ENCODE measurements around the gene S100PBP. TPM values are rescaled to one million over a fixed set of nuclear protein-coding genes. Genes with fewer than 3 reads are reported as not detected.

S100PBP gene
- total and polyA plus RNA-seq, 12 donors: 14.0 to 50.1 (median 32.9) TPM

DNA sequence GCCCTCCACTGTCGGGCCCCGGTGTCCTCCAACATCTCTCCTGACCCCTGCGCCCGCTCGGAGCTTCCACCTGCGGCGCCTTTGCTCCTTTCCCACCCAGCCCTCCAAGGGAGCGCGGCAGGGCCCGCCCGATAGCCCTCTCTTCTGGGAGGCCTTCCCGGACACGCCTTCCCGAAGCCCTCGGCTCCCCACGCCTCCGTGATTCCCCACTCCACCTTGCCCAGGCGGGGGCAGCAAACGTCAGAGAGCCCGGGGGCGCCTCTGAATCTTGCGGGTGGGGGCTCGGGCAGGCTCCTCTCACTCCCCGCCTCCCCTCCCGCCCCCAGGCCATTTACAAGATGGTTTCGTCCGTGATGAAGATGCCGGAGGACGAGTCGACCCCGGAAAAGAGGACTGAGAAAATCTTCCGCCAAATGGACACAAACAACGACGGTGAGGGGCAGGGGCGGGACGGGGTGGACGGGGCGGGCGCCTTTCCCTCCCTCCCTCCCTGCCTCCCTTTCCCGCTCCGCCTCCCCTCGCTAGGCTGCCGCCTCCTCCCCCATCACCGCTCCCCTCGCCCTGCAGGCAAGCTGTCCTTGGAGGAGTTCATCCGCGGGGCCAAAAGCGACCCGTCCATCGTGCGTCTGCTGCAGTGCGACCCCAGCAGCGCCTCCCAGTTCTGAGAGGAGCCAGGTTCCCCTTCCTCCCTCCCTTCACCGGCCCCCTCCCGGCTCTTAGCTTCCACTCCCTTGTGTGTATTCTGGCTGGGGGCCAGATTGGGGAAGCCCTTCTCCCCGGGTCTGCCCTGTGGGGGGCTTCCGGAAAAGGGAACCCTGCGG, 76.0 kb downstream of the S100PBP start:
- TF ChIP-seq, protein P1, sequence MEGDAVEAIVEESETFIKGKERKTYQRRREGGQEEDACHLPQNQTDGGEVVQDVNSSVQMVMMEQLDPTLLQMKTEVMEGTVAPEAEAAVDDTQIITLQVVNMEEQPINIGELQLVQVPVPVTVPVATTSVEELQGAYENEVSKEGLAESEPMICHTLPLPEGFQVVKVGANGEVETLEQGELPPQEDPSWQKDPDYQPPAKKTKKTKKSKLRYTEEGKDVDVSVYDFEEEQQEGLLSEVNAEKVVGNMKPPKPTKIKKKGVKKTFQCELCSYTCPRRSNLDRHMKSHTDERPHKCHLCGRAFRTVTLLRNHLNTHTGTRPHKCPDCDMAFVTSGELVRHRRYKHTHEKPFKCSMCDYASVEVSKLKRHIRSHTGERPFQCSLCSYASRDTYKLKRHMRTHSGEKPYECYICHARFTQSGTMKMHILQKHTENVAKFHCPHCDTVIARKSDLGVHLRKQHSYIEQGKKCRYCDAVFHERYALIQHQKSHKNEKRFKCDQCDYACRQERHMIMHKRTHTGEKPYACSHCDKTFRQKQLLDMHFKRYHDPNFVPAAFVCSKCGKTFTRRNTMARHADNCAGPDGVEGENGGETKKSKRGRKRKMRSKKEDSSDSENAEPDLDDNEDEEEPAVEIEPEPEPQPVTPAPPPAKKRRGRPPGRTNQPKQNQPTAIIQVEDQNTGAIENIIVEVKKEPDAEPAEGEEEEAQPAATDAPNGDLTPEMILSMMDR (IDR thresholded peaks at IDR 0.05): peak in 2 of 6 experiments; percentile 0 to 15
- TF ChIP-seq POLR2A (IDR thresholded peaks at IDR 0.05): no peak
- 3 to 7% (median 5%) methylated on average over 11 to 56 of the region's 58 CpGs for WGBS, 4 donors

DNA sequence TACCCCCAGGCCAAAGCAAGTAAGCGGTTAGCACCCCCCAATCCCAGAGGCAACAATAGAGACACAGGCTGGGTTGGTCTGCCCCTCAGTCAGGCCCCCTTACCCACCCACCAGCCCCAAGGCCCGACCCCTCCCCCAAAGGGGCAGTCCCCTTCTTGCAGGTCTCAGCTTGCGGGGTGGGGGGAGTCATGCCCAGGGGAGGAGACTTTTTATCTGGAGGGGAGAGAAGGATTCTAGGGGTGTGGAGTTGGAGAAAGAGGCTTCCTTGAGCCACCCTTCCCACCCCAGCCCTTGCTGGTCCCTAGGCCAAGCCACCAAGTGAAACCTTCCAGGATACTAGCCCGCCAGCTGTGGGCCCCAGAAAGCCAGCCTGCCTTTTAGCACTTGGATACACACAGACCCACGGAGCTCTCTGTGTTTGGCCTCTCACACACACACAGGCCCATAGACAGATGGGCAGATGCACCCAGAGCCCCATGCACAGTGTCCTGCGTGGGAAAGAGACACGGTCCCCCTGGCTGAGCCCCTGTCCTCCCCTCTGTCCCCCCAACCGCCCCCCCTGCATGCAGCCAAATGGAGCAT, 76.7 kb downstream of the S100PBP start:
- no peak for TF ChIP-seq POLR2A (IDR thresholded peaks at IDR 0.05)
- TF ChIP-seq, protein P1 (IDR thresholded peaks at IDR 0.05): no peak
- Histone ChIP-seq H3K27ac (no peak overlapping the region), H3K36me3 (replicated peaks in 1 of 2) (no peaks in the 10 kb centered on the region), H3K9me3 (replicated peaks in 1 of 3) (no peaks in the 10 kb centered on the region), H3K27me3 (peaks cover 14% of the 10 kb centered on the region), H3K4me3 (peak overlapping the region in 1 of 4 donors; percentile 46), H3K4me1 (replicated peaks in 1 of 2) (peaks cover 11% of the 10 kb centered on the region in 2 donors)
- DNase-seq: peak in 2 of 7 donors; percentile 25 to 48
- intact Hi-C loops (cut with DNase I): no loop called here
- 60 to 81% (median 71%) methylated on average over 4 to 8 of the region's 8 CpGs for WGBS, 4 donors

More for the DNA sequence above, 76.0 kb downstream of the S100PBP start:
- intact Hi-C loops (cut with DNase I): no loop called here
- Histone ChIP-seq H3K27me3 (peaks cover 15% of the 10 kb centered on the region), H3K36me3 (replicated peaks in 1 of 2) (no peaks in the 10 kb centered on the region), H3K4me1 (replicated peaks in 1 of 2) (peaks cover 11% of the 10 kb centered on the region in 2 donors), H3K9me3 (replicated peaks in 1 of 3) (no peaks in the 10 kb centered on the region), H3K4me3 (peak overlapping the region in 2 of 4 donors; percentile 13 to 46), H3K27ac (no peak overlapping the region)
- peak in 2 of 7 donors; percentile 35 to 53 for DNase-seq

DNA sequence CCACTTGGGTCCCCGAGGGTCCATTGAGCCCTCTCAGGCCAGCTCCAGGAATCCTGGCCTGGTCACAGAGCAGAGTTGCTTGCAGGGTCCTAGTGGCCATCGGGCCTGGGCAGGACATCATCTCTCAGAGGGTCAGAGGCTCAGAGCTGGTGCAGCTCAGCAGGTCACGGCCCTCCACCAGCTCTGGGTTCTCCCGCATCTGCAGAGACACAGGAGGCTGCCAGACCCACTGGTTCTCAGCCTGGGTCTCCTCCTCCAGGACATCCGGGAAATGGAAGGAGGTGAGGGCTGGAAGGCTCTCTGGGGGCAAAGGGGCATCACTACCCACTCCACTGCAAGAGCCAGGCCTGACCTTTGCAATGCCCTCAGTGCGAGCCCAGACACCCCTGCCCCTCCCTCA, 77.2 kb downstream of the S100PBP start:
- intact Hi-C loops (cut with DNase I): no loop called here
- TF ChIP-seq POLR2A (IDR thresholded peaks at IDR 0.05): no peak
- TF ChIP-seq, protein P1 (IDR thresholded peaks at IDR 0.05): no peak
- no peaks in the 10 kb centered on the region for H3K9me3 ChIP-seq (replicated peaks in 1 of 3)
- H3K4me1 ChIP-seq (replicated peaks in 1 of 2): peaks cover 11% of the 10 kb centered on the region in 2 donors
- no peak overlapping the region for H3K4me3 ChIP-seq
- peak in 1 of 7 donors; percentile 12 for DNase-seq
- H3K27me3 ChIP-seq: peaks cover 12% of the 10 kb centered on the region
- 84 to 91% (median 84%) methylated on average over 4 to 6 of the region's 6 CpGs; no CpG with 5 or more reads in 1 of the 4 donors for WGBS, 4 donors
- H3K36me3 ChIP-seq (replicated peaks in 1 of 2): no peaks in the 10 kb centered on the region
- H3K27ac ChIP-seq: no peak overlapping the region
